Activated CD8-positive, alpha-beta memory T cell treated with anti-CD3 and anti-CD28 coated beads for 1 hour (primary cell): ENCODE data around the gene MAPK13.

Experiments used
- DNase-seq, 2 donors: peaks; one replicate each; pipeline ENCODE4 v3.0.0-alpha.2; 2020; ENCODE audit warnings: low read depth in 1 of 2; ENCODE audit errors: extremely low read depth in 1 of 2

MAPK13 gene

GRCh38 chr6:36142971-36143838, 12.9 kb downstream of the MAPK13 start:
- DNase-seq: no peak

- DNase-seq: no peak
These were observed 15.2 kb downstream of the MAPK13 start for GRCh38 chr6:36145495-36145894.

- no peak for DNase-seq
These were observed 17.0 kb downstream of the MAPK13 start for GRCh38 chr6:36147294-36147693.

GRCh38 chr6:36149476-36149875, 19.2 kb downstream of the MAPK13 start:
- no peak for DNase-seq

GRCh38 chr6:36150283-36150682, 20.0 kb downstream of the MAPK13 start:
- no peak for DNase-seq

- DNase-seq: no peak
These were observed 24.0 kb downstream of the MAPK13 start for GRCh38 chr6:36154286-36154685.

GRCh38 chr6:36155662-36156061, 25.3 kb downstream of the MAPK13 start:
- no peak for DNase-seq

GRCh38 chr6:36160147-36160760, 29.9 kb downstream of the MAPK13 start:
- DNase-seq: no peak

GRCh38 chr6:36169023-36170007, 39.0 kb downstream of the MAPK13 start:
- no peak for DNase-seq

- DNase-seq: no peak
These were observed 40.4 kb downstream of the MAPK13 start for GRCh38 chr6:36170704-36171103.

GRCh38 chr6:36171573-36171972, 41.3 kb downstream of the MAPK13 start:
- DNase-seq: no peak

GRCh38 chr6:36177166-36177565, 46.9 kb downstream of the MAPK13 start:
- no peak for DNase-seq

GRCh38 chr6:36178544-36178943, 48.2 kb downstream of the MAPK13 start:
- no peak for DNase-seq

- DNase-seq: no peak
These were observed 49.8 kb downstream of the MAPK13 start for GRCh38 chr6:36180126-36180525.

- DNase-seq: no peak
These were observed 54.0 kb downstream of the MAPK13 start for GRCh38 chr6:36184311-36184710.

GRCh38 chr6:36186199-36186598, 55.9 kb downstream of the MAPK13 start:
- no peak for DNase-seq

- no peak for DNase-seq
These were observed 57.1 kb downstream of the MAPK13 start for GRCh38 chr6:36187446-36187845.
